ENCODE results near the gene DENND4C.
A peak's percentile ranks its signal among the peaks of the same experiment; 100 is the strongest.
"Not testable (repeated sequence)": the region's sequence is repeated elsewhere in the genome, so short reads cannot be mapped to it uniquely, and the experiment has no call there.

Gene DENND4C

DNA sequence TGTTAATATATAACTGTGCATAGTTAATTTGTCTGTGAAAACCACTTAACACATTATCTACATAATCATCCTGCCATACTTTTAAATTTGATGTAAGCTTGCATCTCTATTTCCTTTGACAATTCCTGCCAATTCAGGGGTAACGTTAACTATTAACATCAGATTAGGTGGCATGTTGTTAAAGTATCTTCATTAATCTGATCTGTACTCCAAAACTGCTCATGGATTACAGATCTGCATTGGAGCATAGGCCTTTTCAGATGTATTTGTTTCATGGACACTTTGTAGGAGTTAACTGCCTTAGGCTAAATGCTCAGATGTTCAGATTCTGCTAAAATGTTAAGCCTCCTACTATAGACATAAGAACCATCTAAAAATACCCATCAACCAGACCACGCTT is 146.4 kb downstream of the DENND4C start:
- FAIRE-seq: no peak

- no peak for FAIRE-seq
These were observed 147.7 kb downstream of the DENND4C start for GRCh38 chr9:19378164-19378563.

GRCh38 chr9:19378647-19379046 is 148.2 kb downstream of the DENND4C start:
- FAIRE-seq: no peak

DNA sequence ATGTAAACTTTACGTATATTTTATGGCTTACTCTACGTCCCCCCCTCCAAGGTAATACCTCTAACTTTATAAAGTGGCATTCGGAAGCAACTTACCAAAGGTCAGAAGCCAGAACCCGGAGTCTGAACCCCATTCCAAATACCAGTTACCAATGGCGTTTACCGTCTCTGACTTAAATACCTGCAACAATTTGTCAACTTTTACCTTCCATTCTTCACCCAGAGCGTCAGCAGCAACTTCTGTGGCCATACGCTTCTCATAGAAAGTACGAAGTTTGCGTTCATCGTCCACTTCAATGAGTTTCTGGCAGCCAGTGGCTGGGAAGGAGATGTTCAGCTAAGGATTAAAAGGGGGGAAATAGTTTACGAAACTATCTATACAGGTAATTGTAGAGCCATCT is 148.8 kb downstream of the DENND4C start:
- FAIRE-seq: no peak

- FAIRE-seq: no peak
These were observed 149.2 kb downstream of the DENND4C start for GRCh38 chr9:19379697-19380046.

GRCh38 chr9:19380826-19381075 is 150.3 kb downstream of the DENND4C start:
- FAIRE-seq: no peak

DNA sequence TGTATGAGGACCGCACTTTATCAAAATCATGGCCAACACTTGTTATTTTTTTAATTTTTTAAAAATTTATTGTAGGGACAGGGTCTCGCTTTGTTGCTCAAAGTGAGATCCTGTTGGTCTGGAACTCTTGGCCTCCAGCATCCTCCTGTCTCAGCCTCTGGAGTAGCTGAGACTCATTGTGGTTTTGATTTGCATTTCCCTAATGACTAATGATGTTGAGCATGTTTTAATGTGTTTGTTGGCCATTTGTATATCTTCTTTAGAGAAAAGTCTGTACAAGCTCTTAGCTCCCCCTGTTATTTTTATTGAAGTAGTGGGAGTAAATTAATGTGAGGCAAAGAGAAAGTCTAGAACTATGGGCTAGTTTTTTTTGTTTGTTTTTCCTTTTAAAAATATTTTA is 151.2 kb downstream of the DENND4C start:
- peak; percentile 15 for FAIRE-seq

- FAIRE-seq: not testable (repeated sequence)
These were observed 154.7 kb downstream of the DENND4C start for GRCh38 chr9:19385212-19385611.

DNA sequence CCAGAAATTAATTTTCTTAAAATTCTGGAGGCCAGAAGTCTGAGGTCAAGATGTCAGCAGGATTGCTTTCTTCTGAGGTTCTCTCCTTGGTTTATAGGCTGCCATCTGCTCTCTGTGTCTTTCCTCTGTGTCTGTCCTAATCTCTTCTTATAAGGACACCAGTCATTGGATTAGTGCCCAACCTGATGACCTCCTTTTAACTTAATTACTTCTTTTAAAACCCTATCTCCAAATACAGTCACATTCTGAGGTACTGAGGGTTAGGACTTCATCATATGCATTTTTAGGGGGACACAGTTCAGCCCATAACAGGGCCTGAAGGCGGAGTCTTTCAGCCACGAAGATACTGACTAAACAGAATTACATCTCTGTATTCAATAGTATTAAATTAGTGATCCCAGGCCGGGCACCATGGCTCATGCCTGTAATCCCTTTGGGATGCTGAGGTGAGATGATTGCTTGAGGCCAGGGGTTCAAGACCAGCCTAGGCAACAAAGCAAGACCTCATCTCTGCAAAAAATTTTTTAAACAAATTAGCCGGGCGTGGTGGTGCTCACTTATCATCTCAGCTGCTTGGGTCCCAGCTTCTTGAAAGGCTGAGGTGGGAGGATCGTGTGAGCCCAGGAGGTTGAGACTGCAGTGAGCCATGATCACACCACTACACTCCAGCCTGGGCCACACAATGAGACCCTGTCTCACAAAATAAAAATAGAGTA is 155.5 kb downstream of the DENND4C start:
- no peak for FAIRE-seq

- no peak for FAIRE-seq
These were observed 156.1 kb downstream of the DENND4C start for GRCh38 chr9:19386502-19387044.

DNA sequence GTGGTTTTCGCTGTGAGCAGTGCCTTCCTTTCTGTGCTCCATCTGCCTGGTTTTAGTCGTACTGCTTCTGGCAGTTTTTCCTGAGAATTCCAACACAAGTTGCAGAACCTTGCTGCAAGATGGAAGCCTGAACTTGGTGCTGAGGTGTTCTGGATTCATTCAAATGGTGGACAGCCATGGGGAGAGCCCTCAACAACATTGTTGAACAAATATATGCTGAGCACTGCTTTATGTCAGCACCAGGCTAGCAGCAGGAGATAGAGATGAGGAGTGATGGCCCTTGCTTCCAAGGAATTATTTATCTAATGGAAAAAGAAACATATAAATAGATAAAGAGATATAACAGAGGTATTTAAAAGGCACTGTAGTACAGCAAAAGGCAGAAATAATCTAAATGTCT is 156.8 kb downstream of the DENND4C start:
- no peak for FAIRE-seq

DNA sequence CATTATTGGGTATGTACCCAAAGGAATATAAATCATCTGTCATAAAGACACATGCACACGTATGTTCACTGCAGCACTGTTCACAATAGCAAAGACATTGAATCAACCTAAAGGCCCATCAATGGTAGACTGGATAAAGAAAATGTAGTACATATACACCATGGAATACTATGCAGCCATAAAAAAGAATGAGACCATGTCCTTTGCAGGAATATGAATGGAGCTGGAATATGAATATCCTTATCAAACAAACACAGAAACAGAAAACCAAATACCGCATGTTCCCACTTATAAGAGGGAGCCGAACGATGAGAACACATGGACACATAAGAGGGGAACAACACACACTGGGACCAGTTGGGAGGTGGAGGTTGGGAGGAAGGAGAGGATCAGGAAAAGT is 159.0 kb downstream of the DENND4C start:
- not testable (repeated sequence) for FAIRE-seq

DNA sequence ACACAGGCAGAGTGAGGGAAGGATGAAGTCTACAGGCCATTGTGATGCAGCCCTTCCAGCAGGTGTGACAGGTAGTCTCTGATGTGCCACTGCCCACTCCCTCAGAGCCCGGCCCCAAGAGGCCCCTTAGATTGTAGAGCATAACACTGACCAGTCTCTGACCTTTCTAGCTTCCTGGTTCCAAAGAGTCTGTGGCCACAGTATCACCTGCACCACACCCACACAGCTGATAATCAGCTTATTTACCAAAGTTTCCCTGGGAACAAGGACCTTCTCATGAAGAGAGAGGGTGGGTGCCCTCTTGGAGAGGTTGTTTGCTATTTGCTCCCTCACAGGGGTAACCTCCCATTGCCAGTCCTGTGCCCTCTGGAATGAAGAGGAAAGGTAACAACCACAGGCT is 167.4 kb downstream of the DENND4C start:
- no peak for FAIRE-seq

- not testable (repeated sequence) for FAIRE-seq
These were observed 172.7 kb downstream of the DENND4C start for GRCh38 chr9:19403231-19403630.

- FAIRE-seq: no peak
These were observed 174.0 kb downstream of the DENND4C start for GRCh38 chr9:19404283-19405075.

DNA sequence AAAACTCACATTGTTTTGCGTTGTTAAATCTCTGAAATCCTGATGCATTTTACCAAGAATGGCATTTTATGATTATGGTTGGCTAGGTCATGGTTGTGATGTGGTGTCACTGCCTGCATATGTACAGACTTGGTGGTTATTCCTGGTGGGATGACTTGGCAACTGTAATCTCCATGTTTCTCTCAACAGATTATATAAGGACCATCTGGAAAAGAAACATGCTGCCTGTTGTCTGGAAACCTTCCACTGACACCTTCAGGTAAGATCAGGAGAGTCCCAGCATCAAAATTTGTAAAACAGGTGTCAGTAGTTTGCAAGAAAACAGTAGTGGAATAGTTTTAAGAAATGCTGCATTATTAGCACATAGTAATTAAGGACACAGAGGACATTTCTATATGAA is 175.3 kb downstream of the DENND4C start:
- no peak for FAIRE-seq

DNA sequence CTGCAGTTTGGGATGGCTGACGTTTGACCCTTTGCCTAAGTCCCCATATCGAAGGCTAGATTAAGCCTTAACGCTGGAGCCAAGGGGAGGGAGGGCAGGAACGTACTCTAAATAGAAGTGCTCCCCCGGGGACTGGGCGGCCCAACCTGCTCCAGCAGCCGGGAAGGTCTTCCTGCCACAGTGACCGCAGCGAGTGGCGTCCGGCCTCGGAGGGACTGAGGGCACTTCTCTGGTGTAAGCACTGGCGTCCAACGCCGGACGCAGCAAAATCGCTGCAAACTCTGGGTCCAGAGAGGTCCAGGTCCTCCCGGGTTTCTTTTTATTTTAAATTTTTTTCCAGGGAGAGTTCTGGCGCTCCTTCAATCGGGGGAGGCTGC is 177.8 kb downstream of the DENND4C start:
- no peak for FAIRE-seq

DNA sequence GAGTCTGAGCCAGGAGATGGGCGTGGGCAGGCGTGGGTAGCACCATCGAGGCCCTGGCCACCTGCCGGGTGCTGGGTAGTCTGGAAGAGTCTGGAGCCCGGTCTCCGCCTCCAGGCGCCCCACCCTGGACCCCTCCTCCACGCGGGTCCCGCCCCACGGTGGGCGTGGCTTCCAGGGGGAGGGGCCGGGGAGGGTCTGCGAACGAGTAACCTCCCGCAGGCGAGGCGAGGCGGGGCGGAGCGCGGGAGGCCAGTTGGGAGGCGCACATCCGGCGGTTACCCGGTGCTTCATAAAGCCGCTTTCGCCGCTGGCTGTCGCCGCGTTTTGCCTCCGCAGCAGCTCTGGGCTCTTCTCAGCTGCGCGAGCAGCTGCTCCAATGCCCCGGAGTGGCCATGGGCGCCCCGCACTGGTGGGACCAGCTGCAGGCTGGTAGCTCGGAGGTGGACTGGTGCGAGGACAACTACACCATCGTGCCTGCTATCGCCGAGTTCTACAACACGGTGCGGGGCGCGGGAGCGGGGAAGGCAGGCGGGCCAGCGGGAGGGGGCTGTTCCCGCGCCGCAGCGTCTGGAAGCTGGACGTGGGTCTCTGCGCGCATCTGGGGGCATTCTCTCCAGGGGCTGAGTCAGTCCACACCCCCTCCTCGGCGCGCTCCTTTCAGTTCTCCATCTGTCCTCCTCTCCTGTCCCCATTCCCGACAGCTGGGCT is 178.4 kb downstream of the DENND4C start, which contains the start of gene ACER2:
Gene ACER2, plus strand, starts transcription at position 317 of the 708 bp plus-strand sequence. Its CDS starts 76 bp downstream, at position 393.
- FAIRE-seq: no peak

GRCh38 chr9:19409401-19410194 is 179.1 kb downstream of the DENND4C start:
- FAIRE-seq: no peak

DNA sequence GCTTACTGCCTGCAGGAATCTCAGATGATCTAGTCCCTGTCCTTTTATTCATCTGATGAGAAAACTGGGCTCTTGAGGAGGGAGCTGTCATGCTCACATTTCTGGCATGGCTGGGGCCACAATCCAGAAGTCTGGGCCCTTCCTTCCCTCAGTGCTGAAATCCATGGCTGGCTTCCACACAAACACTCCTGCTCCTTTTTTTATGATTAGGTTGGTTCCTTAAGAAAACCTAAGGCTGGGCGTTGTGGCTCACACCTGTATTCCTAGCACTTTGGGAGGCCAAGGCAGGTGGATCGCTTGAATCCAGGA is 179.7 kb downstream of the DENND4C start:
- FAIRE-seq: no peak

DNA sequence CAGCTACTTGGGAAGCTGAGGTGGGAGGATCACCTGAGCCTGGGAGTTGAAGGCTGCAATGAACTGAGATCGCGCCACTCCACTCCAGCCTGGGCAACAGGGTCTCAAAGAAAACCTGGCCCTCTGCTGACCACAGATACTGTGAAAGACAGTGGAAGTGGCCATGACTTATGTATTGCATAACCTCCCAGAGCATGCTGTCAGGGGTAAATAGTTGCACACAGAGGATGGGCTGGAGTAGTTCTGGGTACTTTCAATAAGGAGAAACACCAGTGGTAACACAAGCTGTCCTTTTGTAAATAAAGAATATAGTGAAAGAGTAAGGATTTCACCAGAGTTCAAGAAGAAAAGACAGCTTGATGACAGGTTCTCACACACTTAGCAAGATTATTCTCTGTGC is 180.1 kb downstream of the DENND4C start:
- no peak for FAIRE-seq

- FAIRE-seq: no peak
These were observed 180.8 kb downstream of the DENND4C start for GRCh38 chr9:19411316-19411715.

DNA sequence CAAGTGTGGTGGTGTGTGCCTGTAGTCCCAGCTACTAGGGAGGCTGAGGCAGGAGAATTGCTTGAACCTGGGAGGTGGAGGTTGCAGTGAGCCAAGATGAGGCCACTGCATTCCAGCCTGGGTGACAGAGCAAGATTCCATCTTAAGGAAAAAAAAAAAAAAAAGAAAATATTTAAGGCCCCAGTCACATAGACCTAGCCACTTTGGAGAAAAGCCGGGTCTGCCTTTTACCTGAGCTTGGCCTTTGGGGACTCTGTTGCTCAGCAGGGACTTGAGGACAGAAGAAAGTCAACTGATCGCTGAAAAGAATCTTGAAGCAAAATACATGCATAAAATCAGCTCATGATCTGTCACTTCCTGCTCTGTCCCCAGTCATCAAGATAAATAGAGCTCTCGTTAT is 183.0 kb downstream of the DENND4C start:
- FAIRE-seq: not testable (repeated sequence)

Measured in endometrium (tissue), 2 donors.